GM21360 (cell line): ENCODE results near the gene GFRAL.

Experiments used
- ATAC-seq: cut with Tn5 transposase; IDR thresholded peaks from one replicate; pipeline ENCODE4 v1.9.1; 2021; ENCODE audit warnings: mild to moderate bottlenecking, moderate library complexity; ENCODE audit not compliant: unreplicated experiment

The GFRAL gene

DNA sequence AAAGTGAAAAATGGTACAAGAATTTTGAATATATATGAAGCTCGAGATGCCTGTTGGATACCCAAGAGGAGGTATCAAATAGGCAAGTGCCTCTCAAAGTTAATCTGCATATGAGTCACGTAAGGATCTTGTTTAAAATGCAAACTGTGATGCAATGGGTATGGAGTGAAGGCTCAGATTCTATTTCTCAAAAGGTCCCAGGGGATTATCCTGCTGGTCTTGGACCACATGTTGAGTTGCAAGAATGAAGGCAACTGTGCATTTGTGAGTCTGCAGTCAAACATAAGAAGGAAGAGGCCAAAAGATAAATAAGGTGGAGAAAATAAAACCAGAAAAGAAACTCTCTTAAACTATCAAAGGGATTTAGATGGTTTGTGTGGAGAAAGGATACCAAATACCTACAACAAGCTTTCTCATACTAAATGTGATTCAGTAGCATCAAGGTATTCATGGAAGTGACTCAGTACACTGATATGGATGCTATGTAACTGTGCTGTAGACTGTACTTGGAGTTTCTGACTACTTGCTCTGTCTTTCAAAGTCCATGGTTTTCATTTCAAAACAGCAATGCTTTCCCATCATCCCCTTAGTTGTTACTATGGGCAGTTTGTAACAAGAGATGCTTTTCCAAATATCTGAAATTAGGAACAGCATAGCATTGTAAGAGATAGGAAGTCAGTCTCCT lies 106.3 kb downstream of the GFRAL start:
- no peak for ATAC-seq

DNA sequence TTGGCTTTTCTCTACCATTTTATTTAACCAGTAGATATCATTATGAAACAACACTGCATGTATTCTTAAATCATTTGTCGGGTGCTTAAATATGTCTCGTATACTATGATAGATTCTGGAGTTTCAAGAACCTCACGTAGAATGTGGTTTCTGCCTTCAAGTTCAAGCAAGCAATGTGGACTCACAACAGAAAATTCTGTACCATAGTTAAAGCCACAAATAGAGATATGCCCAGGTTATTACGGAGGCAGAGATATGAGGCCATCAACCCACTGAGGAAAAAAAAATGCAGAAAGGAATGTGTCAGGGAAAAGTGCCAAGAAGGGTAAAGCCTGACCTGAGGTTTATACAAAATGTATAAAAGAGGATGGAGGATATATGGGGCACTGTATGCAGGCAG lies 109.9 kb downstream of the GFRAL start:
- no peak for ATAC-seq

- ATAC-seq, result no peak
Observed at GRCh38 chr6:55438203-55438602, 110.9 kb downstream of the GFRAL start.

GRCh38 chr6:55443238-55444134 lies 116.2 kb downstream of the GFRAL start:
- no peak for ATAC-seq

GRCh38 chr6:55445648-55446204 lies 118.5 kb downstream of the GFRAL start:
- no peak for ATAC-seq

DNA sequence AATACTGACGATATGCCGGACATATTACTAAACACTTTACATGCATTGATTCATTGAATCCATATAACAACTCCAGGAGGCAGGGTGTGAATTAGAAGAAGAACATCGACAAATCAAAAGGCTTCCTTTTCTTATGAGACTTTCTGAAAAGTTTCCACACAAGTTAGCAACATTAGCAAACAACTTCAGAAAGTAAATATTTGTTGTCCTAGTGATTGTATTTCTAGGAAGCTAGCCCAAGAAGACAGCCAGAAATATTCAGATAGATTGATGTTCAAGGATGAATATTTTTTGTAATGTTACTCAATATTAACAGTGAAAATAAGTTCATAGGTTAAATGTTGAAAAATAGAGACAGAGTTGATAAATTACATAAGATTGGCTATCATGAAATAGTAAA lies 120.6 kb downstream of the GFRAL start:
- no peak for ATAC-seq

DNA sequence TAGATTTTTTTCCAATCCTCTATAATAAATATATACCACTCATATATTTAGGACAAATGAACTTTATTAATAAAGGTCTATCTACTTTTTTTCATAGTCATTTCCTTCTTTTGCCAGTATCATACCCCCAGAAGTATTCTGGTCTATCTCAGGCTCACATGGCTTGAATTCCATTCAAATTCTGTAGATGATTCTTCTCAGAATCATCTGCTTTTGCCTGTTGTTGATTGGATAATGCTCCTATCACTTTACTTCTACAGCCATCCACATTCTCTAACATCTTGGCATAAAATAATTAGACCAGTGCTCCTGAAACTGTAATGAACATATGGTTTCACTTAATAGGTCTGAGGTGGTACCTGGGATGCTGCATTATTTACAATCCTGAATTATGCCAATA lies 121.2 kb downstream of the GFRAL start:
- ATAC-seq, result no peak

GRCh38 chr6:55449225-55449624 lies 122.0 kb downstream of the GFRAL start:
- ATAC-seq, result no peak

GRCh38 chr6:55450005-55450404 lies 122.7 kb downstream of the GFRAL start:
- no peak for ATAC-seq
